ENCODE data around the gene PLPP1. TPM values are rescaled to one million over a fixed set of nuclear protein-coding genes. Genes with fewer than 3 reads are reported as not detected.

PLPP1 gene
- total RNA-seq, 1 donor from 2014 or later, result 160 TPM

- no peak for DNase-seq (ENCODE audit: low read depth in 2 of 2)
Measured at GRCh38 chr5:55409775-55410174, 125.0 kb downstream of the PLPP1 start.

DNA sequence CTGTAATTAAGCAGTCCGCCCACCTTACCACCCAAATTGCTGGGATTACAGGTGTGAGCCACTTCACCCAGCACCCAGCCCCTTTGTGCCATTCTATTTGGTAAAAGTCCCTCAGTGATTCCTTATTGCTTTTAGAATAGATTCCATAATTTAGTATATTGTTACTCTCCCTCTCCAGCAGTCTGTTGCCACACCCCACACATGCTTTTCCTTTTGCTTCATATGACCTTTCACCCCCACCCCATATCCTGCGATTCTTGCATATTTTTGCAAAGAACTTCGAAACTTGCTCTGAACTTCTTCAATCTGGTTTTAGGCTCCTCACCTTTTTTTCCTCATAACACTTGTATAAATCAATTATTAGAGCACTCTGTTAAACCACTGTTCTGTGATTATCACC, 126.8 kb downstream of the PLPP1 start:
- DNase-seq (ENCODE audit: low read depth in 2 of 2), result no peak

DNA sequence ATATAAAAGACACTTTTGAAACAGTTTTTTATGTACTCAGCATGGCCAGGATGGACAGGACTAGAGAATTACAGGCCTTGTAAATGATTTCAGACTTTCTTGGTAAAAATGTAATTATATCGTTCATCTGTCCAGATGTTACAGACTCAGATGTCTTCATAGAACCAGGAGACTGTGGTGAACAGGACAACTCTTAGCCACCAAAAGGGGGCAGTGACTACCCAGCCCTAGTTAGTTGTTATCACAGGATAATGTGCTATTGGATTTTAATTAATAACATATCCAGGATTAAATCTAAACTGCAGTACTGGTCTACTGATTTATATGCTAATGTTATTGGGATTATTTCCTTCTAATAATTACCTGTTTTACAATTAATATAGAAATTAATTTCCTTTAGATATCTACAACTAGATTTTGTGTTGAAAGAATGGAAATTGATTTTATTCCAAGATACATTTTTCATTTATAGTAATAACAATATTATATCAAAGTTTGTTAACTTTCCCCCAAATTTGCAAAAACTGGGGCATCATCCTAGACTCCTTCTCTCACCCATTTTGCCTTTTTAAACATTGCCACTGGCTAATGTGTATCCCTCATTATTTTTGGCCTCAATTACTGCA, 127.6 kb downstream of the PLPP1 start:
- DNase-seq (ENCODE audit: low read depth in 2 of 2), result peak; percentile 70 to 80

GRCh38 chr5:55406292-55406691, 128.5 kb downstream of the PLPP1 start:
- DNase-seq (ENCODE audit: low read depth in 2 of 2), result no peak

- no peak for DNase-seq (ENCODE audit: low read depth in 2 of 2)
Measured at GRCh38 chr5:55402199-55402598, 132.6 kb downstream of the PLPP1 start.

GRCh38 chr5:55393501-55394175, 141.1 kb downstream of the PLPP1 start:
- peak; percentile 28 to 65 for DNase-seq (ENCODE audit: low read depth in 2 of 2)

DNA sequence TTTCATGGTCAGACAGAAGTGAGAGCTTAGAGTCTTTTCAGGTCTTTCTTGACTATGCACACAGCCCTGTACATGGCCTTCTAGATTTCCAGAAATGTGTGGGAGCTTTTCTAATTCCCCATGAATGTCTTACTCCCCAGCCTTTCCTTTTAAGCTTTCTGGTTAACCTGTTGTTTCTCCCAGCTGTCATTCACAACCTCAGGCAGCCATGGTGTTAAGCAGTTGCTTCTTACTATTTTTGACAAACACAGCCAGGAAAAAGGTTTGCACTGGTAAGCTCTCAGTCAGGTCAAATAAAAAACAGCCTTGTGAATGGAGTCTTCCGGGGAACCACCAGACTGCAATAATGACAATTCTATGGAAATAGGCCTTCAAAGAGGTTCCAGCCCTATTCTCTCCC, 142.1 kb downstream of the PLPP1 start:
- DNase-seq (ENCODE audit: low read depth in 2 of 2), result no peak

GRCh38 chr5:55391707-55392106, 143.1 kb downstream of the PLPP1 start:
- DNase-seq (ENCODE audit: low read depth in 2 of 2), result no peak

GRCh38 chr5:55387865-55388264, 146.9 kb downstream of the PLPP1 start:
- DNase-seq (ENCODE audit: low read depth in 2 of 2), result no peak

GRCh38 chr5:55386356-55386755, 148.4 kb downstream of the PLPP1 start:
- DNase-seq (ENCODE audit: low read depth in 2 of 2), result no peak

GRCh38 chr5:55385846-55386245, 148.9 kb downstream of the PLPP1 start:
- no peak for DNase-seq (ENCODE audit: low read depth in 2 of 2)

- DNase-seq (ENCODE audit: low read depth in 2 of 2), result no peak
Measured at GRCh38 chr5:55385227-55385626, 149.5 kb downstream of the PLPP1 start.

DNA sequence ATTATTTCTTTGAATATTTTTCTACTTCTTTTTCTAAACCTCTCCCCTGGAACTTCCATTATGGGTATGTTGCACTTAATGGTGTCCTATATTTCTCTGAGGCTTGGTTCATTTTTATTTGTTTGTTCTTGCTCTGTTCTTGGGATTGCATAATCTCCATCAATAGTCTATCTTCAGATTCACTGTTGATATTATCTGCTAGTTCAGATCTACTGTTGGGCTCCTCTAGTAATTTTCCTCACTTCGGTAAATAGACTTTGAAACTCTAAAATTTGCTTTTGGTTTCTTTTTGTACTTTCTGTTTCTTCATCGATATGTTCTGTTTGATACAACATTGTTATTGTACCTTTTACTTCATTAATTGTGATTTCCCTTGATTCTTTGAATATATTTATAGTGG, 150.7 kb downstream of the PLPP1 start:
- DNase-seq (ENCODE audit: low read depth in 2 of 2), result no peak

GRCh38 chr5:55383254-55383653, 151.5 kb downstream of the PLPP1 start:
- no peak for DNase-seq (ENCODE audit: low read depth in 2 of 2)

- DNase-seq (ENCODE audit: low read depth in 2 of 2), result no peak
Measured at GRCh38 chr5:55377810-55378209, 157.0 kb downstream of the PLPP1 start.

Other genes with a start within 250 kb of the PLPP1 start
- 15.5 and 16.5 TPM in 2 replicates for gene DHX29, start 227.3 kb downstream of the PLPP1 start, total RNA-seq
- gene MTREX, start 227.0 kb downstream of the PLPP1 start, total RNA-seq, result 39.2 and 46.2 TPM in 2 replicates
- 32.9 and 53.8 TPM in 2 replicates for gene SLC38A9, start 177.4 kb upstream of the PLPP1 start, total RNA-seq
- not detected in 2 replicates for gene DDX4, start 203.1 kb upstream of the PLPP1 start, total RNA-seq